Measurements from ENCODE around the gene MPST.

The MPST gene

DNA sequence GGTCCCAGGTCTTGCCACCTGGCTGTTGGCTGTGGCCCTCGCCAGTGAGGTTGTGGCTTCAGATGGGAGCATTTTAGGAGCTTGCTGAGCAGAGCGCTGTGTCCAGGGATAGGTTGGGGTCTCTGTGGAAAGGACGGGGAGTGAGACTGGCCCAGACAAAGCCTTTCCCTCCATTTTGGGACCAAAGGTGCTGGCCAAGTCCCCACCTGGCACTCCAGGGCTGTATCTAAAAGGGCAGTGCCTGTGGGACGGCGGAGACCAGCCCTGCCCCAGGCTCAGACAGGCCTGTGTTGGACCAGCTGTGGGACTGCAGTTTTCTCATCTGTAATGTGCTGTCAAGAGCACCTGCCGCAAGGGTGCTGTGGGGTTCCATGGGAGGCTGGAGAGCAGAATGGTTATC, 27.0 kb downstream of the MPST start:
- no peak for DNase-seq (ENCODE audit: low spot score)

DNA sequence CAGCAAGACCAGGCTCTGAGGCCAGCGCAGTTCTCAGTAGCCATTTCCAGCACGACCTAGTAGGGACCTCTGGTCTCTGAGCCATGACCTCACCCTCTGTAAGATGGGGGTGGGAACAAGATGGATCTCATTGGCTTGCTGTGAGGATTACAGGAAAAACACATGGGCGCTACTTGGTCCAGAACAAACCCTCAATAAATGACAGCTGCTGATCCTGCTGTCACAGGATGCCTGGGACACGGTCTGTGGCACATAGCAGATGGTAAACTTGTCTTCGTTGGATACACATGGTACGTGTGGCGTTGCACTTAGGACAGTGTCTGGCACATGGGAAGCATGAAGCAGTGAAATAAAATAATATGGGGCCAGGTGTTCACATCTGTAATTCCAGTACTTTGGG, 27.5 kb downstream of the MPST start:
- DNase-seq (ENCODE audit: low spot score), result no peak

DNA sequence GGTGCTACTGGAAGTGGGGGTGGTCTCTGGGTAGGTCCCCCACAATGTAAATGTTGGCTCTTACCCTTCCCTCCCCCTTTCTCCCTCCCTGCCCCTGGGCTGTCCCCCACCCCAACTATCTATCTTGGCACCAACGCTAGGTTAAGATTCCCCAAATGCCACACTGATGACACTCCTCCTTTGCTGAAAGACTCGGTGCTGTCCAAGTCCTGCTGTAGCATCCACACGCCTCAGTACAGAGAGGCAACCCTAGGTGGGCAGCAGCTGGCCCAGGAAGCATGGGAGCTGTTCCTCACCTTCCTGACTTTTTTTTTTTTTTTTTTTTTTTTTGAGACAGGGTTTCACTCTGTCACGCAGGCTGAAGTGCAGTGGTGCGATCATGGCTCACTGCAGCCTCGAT, 28.6 kb downstream of the MPST start:
- no peak for DNase-seq (ENCODE audit: low spot score)

DNA sequence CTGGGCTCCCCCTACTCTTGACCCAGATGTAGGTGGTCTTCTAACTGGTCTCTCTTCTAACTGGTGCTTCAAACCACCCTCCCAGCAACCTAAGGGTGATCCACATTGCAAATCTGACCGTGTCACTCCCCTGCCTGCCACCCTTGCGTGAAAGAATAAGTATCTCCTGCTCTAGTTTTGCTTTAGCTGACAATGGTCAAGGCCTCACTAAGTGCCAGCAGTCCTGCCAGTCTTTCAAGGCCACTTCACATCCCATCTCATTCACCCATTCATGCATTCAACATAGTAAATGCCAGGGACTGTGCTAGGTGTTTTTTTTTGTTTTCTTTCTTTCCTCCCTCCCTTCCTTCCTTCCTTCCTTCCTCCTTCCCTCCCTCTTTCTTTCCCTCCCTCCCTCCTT, 29.7 kb downstream of the MPST start:
- DNase-seq (ENCODE audit: low spot score), result no peak

DNA sequence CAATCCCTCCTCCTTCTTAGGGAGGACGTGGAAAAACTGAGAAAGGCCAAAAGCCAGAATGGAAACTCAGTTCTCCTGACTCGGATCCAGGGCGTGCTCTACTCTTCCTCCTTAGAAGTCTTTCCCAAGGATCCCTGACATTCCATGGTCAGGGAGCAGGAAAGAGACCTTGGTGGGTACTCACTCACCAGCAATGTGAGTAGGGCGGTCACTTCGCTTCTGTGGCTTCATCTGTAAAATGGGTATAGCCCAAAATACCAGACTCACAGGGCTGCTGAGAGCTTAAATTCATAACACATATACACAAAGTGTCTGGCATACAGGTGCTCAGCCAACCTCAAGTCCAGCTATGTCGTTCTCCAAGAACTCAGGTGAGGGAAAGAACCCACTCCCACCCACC, 31.4 kb downstream of the MPST start:
- no peak for DNase-seq (ENCODE audit: low spot score)

DNA sequence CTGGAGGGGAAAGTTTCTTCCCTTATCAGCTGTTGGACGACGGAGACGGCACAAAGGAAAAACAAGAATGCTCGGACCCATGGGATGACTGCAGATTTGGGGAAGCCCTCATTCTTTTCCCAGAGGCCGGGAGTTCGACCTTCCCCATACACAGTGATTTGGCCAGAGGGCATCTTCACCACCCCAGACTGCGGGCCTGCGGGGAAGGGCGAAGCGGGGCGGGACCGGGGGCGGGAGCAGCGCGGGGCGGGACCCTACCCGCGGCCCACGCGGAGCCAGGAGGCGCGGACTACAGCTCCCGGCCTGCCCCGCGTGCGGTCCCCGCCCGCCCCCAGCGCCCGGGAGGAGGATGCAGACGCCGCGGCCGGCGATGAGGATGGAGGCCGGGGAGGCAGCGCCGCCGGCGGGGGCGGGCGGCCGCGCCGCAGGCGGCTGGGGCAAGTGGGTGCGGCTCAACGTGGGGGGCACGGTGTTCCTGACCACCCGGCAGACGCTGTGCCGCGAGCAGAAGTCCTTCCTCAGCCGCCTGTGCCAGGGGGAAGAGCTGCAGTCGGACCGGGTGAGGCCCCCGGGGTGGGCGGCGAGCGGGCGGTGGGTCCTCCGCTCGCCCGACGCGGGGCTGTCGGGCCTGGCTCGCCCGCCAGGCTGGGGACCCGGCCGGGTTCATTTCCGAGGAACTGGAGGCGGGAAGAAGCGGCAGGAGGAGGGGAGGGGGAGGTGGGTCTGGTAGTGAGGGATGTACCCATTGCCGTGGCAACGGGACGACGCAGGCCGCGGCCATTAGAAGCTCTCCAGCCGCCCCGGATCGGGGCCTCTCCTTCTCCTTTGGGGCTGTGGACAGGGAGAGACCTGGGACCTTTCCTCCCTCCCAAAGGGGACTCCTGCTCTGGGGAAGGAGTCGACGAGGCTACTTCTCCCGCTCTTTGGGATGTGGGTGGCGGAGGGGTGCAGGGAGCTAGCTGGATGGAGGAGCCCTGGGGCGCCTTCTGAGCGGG, 32.1 kb downstream of the MPST start, which contains the start of gene KCTD17:
TSS of gene KCTD17 (plus strand) at position 352 of the 995 bp plus-strand sequence. CDS start at position 371, 19 bp downstream.
- peak; percentile 69 for DNase-seq (ENCODE audit: low spot score)

DNA sequence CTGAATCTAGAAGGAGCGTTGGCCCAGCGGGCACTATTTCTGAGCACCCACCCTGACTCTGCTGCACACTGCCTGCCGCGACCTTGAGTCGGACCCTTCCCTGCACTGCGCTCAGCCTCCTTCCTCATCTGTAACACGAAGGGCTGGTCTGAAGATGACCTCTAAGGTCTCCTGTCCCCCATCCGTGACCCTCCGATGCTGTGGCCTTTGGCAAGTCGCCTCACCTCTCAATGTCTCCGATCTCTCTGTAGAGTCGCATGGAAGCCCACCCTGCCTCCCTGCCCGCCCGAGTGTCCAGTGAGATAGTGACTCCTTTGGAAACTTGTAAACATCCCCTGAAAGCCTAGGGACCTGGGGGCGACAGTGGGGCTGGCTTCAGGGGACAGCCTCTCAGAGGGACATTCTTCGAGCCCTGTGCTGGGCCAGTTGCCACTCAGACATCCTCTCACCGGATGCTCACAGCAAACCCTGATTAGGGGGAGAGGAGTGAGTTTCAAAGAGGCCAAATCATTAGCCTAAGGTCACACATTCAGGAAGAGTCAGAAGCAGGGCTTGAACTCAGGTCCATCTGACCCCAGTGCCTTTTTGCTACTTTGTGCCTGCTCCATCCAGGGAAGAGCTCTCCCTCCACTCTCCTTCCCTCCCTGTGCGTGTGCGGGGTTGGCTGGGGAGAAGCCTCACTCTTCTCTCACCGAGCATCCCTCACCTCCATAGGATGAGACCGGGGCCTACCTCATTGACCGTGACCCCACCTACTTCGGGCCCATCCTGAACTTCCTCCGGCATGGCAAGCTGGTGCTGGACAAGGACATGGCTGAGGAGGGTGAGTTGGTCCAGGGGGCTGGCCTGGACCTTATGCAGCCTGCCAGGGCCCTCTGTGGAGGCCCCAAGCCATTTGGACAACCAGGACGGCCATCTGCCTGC, 33.1 kb downstream of the MPST start:
- DNase-seq (ENCODE audit: low spot score), result no peak

DNA sequence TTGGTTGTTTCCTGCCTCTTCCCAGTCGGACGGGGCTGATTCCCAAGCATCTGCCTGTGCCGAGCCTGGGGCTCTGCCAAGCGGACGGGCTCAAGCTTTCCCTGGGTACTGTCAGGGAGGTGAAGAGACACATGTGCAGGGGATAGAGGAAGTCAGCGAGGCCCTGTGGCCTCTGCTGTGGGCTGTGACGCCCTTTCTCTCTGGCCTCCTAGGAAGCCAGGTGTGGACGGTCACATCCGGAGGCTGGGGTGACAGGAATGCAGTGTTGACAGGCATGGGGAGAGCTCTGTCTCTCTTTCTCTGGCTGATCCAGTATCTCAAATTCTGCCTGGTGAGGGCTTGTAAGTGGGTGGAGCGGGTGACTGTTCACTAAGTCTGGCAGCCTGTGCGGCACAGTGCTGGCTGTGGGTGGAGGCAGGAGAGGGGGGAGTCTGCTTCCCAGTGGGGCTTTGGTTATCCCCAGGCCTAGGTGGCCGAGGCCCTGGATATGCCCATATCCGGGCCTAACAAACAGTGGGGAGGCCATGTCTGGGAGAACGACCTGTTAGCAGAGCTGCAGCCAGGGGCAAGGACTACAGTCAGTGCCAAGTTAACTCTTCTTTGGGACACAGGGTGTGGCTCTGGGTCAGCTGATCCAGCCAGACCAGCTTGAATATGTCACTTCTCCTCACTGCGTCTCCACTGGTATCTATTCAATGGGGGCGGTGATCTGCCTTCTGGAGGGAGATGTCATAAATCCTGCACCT, 33.9 kb downstream of the MPST start:
- no peak for DNase-seq (ENCODE audit: low spot score)

DNA sequence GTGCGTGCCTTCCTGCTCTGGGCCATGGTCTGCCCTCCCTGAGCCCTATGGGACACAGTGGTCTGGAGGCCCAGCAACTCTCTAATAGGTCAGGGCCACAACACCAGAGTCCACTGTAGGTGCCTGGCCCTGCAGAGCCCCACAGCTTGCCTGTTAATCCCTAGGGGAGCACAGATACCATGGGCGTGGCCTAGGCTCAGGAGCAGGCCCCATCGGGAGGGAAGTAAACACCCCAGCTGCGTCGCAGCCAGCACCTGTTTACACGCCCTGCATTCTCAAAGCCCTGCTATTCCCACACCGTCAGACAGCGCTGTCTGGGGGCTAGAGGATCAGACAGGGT, 34.5 kb downstream of the MPST start:
- no peak for DNase-seq (ENCODE audit: low spot score)

DNA sequence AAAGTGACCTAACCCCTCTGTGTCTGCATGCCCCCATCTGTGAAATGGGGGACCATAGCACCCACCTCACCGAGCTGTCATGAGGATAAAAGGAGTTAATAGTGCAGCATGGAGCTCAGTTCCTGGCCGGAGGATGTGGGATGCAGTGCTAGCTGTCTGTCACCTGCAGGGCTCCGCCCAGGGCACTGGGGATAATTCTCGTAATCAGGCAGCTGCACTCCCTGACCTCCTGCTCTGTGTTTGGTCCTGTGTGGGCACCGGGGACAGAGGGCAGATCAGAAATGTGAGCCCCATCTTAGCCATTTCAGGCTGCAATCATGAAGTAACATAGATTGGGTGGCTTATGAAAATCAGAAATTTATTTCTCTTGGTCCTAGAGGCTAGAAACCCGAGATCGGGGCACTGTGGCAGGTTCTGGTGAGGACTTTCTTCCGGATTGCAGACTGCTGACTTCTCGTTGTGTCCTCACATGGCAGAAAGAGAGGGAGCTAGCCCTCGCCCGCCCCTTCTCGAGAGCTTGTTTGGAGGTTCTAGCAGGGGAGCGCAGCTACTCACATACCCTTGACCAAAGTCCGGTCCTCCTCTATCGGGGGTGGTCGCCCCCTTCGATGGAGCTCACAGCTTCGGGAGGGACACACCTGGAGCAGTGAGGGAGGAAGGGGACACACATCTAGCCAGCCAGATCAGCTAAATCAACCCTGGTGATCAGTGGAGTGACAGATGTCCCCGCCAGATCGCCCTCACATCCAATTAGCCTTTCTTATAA, 35.2 kb downstream of the MPST start:
- no peak for DNase-seq (ENCODE audit: low spot score)

DNA sequence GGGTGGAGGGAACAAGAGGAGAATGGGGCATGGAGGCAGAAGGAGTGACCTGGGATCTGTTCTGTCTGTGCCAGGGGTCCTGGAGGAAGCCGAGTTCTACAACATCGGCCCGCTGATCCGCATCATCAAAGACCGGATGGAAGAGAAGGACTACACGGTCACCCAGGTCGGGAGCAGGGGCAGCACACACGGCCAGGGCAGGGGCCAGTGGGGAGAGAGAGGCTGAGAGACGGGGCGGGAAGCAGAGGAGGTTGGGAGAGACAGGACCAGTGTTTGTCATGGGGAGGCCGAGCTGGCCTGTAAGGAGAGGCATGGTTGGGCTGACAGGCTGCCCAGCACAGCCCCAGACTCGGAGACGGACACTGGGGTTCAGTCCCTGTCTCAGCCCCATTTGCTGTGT, 36.7 kb downstream of the MPST start:
- DNase-seq (ENCODE audit: low spot score), result no peak

DNA sequence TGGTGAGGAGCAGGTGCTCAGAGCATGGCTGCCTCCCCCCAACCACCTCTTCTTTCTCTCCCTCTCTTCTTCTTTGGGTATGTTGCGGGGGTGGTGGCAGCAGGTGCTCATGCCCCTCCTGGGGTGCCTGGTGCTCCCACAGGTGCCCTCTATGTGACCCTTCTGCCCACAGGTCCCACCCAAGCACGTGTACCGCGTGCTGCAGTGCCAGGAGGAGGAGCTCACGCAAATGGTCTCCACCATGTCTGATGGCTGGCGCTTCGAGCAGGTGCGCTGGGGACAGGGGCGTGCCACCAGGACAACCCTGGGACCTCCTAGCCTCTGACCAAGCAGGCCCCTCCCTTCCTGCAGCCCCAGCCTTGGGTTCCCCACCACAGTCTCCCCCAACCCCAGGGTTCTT, 37.7 kb downstream of the MPST start:
- DNase-seq (ENCODE audit: low spot score), result no peak

DNA sequence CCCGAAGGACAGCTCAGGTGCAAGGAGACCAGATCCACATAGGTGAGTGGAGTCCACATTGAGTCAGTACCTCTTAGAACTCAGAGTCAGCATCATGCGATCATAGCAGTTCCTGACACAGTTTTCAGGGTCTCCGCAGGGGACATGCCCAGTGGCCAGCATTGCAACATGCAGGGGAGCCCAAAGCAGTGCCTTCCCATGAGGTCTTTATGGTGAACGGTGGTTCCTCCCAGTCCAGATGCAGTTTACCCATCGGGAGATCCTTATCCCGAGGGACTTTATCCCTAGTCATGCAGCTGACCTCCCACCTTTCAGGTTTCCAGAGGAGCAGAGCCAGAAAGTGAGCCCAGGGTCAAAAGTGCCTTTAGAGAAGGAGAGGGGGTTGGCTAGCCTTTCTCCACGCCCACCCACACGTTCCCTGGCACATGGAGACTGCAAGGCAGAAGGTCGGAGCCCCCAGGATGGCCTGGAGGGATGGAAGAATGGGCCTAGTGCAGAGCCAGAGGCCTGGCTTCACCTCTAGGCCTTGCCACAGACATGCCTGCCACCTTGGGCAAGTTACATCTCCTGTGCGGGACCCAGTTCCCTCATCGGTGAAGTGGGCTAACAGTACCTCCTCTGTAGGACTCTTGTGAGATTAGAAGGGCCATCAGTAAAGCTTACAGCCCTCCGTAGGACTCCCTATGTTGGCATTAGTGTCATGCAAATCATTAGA, 38.4 kb downstream of the MPST start:
- DNase-seq (ENCODE audit: low spot score), result no peak

DNA sequence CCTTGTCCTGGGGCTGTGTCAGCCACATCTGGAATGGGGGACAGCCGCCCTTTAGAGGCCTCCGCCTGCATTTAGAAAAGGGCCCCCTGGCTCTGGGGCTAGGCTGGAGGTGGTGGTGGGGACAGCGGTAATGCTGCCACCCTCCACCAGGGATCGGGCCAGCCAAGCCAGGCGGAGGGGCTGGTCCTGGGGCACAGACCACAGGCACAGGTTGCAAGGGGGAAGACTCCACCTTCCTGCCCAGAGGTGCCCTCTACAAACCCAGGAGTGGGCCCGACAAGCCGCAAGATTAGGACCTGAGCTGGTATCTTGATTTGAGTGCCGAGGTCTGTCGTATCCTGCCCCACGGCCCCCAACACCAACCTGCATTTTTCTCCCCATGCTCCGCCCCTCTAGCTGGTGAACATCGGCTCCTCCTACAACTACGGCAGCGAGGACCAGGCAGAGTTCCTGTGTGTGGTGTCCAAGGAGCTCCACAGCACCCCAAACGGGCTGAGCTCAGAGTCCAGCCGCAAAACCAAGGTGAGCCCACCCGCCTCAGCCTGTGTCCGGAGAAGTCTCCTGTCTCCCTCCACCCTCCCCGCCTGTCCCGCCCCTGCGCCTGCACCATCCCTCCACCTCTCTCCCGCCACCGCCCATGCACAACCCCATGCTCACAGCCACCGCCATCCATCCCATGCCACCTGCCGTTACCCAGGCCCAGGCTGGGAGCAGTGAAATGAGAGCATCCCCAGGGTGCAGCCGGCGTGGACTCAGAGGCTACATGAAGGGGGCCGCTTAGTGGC, 39.6 kb downstream of the MPST start:
- DNase-seq (ENCODE audit: low spot score), result no peak

DNA sequence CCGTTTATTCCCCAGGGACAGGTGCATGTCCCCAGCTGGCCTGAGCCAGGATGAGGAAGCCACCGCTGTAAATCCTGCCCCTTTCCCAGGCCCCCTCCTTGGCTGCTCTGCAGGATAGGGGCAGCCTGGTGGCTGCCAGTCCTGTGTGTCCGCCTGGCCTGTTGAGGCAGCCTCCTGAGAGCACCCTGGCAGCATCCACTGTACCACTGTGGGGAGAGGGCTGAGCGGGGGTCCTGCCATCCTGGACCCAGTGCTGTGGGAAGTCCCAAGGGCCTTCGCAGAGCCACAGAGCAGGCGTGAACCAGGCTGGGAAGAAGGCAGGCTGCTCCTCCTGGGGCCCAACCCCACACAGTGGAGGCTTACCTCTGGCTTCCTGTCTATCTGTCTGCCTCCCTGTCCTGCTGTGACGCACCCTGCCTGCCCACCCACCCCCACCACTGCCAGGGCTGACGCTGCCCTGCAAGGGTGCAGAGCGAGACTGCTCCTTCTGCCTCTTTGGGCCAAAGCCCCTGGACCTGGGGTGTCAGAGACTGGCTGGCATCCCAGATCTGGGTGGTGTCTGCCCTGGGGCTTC, 40.4 kb downstream of the MPST start:
- DNase-seq (ENCODE audit: low spot score), result no peak

DNA sequence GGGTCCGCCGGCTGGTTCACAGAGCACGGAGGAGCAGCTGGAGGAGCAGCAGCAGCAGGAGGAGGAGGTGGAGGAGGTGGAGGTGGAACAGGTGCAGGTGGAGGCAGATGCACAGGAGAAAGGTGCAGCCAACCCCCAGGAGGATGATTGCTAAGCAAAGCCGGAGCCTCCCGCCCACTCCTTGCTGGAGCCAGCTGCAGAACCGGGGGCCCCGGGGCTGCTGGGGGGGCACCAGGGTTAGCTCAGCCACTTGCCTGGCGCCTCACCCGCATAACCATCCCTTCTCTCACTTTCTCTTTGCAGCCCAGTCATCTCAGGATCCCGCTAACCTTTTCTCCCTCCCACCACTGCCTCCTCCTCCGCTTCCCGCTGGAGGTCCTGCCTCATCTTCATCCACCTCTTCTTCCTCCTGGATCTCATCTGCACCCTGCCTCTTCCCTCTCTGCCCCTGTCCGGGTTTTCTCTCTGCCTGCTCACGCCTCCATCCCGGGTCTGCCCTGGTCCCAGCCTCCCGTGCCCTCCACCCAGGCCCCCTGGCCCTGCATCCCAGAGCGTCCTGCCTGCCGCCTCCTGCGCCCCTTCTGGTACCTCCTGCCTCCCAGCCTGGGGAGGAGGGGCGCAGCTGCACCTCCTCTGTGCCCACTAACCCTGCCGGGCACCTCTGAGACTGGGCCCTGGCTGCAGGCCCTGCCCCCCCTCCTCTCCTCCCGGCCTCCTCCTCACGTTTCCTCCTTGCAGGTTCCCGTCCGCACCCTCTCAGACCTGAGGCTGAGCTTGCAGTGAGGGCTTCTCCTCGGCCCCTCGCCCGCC, 41.5 kb downstream of the MPST start:
- DNase-seq (ENCODE audit: low spot score), result no peak

DNA sequence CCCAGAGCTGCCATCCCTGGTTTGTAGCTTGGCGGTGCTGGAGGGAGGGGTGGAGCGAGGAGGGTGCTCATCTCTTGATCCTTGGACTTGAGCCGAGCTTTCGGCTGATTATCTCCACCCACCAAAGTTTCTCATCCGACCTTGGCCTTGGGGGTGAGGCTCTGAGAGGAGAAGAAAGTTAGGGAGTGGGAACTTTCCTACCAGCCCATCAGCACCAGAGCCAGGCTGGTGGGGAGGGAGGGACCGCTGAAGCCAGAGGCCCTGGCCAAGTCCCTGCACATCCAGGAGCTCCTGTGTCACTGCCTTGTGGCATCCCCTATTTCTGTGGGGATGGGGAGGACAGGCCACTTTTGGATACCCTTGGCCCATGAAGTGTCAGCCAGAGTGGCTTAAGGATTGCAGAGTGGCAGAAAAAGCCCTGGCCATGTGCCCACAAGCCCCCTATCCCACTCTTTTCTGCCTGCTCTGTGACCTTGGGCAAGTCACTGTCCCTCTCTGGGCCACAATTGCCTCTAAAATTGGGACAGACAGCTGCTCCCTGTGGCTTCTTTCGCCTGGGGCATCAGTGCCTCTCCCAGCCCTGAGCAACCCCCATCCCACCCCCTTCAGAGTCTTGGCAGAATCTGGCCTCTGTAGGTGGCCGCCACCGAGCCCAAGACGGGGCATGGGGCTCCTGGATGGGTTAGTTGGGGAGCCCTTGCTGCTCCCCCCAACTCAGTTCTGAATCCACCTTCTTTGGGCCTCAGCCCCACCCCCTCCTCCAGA, 42.3 kb downstream of the MPST start:
- DNase-seq (ENCODE audit: low spot score), result no peak

DNA sequence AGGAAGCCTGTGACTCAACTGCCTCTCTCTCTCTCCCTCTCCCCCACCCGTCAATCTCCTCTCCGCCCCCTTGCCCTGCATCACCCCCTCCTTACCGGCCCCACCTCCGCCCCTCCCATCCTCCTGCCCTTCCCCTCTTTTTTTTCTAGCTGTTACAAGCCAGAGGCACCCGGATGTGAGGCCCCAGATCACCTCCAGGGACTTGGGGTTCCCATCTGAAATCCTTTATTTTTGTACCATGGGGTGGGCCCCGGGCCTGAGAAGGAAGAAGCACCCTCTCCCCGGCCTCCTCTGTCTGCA, 42.8 kb downstream of the MPST start:
- DNase-seq (ENCODE audit: low spot score), result no peak
